HepG2 (cell line): ENCODE data around the gene NPPC. TPM values are rescaled to one million over a fixed set of nuclear protein-coding genes. Genes with fewer than 3 reads are reported as not detected.

Experiments
- GTF3A ChIP-seq: sonication (generic); formaldehyde crosslinking; conservative IDR thresholded peaks from 2 replicates; pipeline ENCODE4 v1.4.0; 2020; ENCODE audit warnings: mild to moderate bottlenecking, missing genetic modification reagents
- IRF1 ChIP-seq: sonication (generic); formaldehyde crosslinking; IDR thresholded peaks from 2 replicates; pipeline ENCODE4 v1.4.0; 2020; ENCODE audit warnings: low read depth, mild to moderate bottlenecking, missing genetic modification reagents
- MBD4 ChIP-seq: IDR thresholded peaks from 2 replicates; pipeline ENCODE4 v1.6.1; 2012; ENCODE audit warnings: low read length, inconsistent platforms, borderline replicate concordance
- SIX4 ChIP-seq: sonication (generic); formaldehyde crosslinking; IDR thresholded peaks from 2 replicates; pipeline ENCODE4 v1.4.0; 2020; ENCODE audit warnings: missing genetic modification reagents
- SP4 ChIP-seq: sonication (generic); formaldehyde crosslinking; IDR thresholded peaks from 2 replicates; pipeline ENCODE4 v1.8.1; 2023; ENCODE audit warnings: mild to moderate bottlenecking, missing genetic modification reagents
- ZBTB21 ChIP-seq: sonication (generic); formaldehyde crosslinking; IDR thresholded peaks from 2 replicates; pipeline ENCODE4 v1.4.0; 2020; ENCODE audit warnings: missing genetic modification reagents
- ZBTB40 ChIP-seq, 2 experiments: fragments of 450-650 bp in 1 of 2; sonication (generic) in 1 of 2; formaldehyde crosslinking in 1 of 2; IDR thresholded peaks; 2 replicates each; pipeline versions ENCODE4 v1.6.1 to v1.8.0; 2016 to 2022; ENCODE audit warnings: antibody characterized with exemption in 1 of 2, mild to moderate bottlenecking in 1 of 2, missing genetic modification reagents in 1 of 2
- ZMYM2 ChIP-seq: sonication (generic); formaldehyde crosslinking; IDR thresholded peaks from 2 replicates; pipeline ENCODE4 v1.8.0; 2022; ENCODE audit warnings: mild to moderate bottlenecking, missing genetic modification reagents
- ZNF839 ChIP-seq: sonication (generic); formaldehyde crosslinking; IDR thresholded peaks from 2 replicates; pipeline ENCODE4 v1.4.0; 2020; ENCODE audit warnings: missing genetic modification reagents, mild to moderate bottlenecking, borderline replicate concordance
- polyA plus RNA-seq, 8 experiments: library from polyadenylated mRNA; depleted of rRNA in 3 of 8; stranded (reverse) in 7 of 8; unstranded in 1 of 8; fragments of >200 nt; fragmentation: Illumina TruSeq in 4 of 8; extraction: Trizol in 4 of 8; gene quantifications; 2 replicates each; pipeline versions ENCODE4 v1.2.1 to v1.2.3, GENCODE V29; 2011 to 2016; ENCODE audit warnings: low read depth in 4 of 8, missing spikeins in 1 of 8, mixed read lengths in 1 of 8; ENCODE audit not compliant: insufficient read depth in 1 of 8
- total RNA-seq, 5 experiments: library from RNA; depleted of rRNA; stranded (reverse); fragments of >200 nt; fragmentation: Illumina TruSeq; extraction: Trizol; gene quantifications; 2 replicates each; pipeline ENCODE4 v1.2.3, GENCODE V29; 2016; ENCODE audit warnings: low read depth in 1 of 5

The NPPC gene
- total and polyA plus RNA-seq, 2 of the 13 experiments (the other 11 are each of a cell fraction or from before 2014, with no cell fraction given), result 0.11 TPM; not detected in 1

GRCh38 chr2:231900972-231901371, 25.2 kb downstream of the NPPC start (continued):
- TF ChIP-seq ZBTB40 (IDR thresholded peaks at IDR 0.05) (no peak), ZBTB40 (CRISPR knock-in tag; IDR thresholded peaks at IDR 0.05) (no peak), GTF3A (no peak), SIX4 (CRISPR knock-in tag) (no peak), SP4 (CRISPR knock-in tag) (no peak), ZMYM2 (CRISPR knock-in tag) (no peak), ZNF839 (CRISPR knock-in tag) (0 out of 2 replicates have a peak, but pooled peaks have one; percentile 36), MBD4 (no peak), IRF1 (no peak), ZBTB21 (CRISPR knock-in tag) (no peak)
